ENCODE data around the gene TFCP2L1.
"Not testable (repeated sequence)": the region's sequence is repeated elsewhere in the genome, so short reads cannot be mapped to it uniquely, and the experiment has no call there.

The TFCP2L1 gene

DNA sequence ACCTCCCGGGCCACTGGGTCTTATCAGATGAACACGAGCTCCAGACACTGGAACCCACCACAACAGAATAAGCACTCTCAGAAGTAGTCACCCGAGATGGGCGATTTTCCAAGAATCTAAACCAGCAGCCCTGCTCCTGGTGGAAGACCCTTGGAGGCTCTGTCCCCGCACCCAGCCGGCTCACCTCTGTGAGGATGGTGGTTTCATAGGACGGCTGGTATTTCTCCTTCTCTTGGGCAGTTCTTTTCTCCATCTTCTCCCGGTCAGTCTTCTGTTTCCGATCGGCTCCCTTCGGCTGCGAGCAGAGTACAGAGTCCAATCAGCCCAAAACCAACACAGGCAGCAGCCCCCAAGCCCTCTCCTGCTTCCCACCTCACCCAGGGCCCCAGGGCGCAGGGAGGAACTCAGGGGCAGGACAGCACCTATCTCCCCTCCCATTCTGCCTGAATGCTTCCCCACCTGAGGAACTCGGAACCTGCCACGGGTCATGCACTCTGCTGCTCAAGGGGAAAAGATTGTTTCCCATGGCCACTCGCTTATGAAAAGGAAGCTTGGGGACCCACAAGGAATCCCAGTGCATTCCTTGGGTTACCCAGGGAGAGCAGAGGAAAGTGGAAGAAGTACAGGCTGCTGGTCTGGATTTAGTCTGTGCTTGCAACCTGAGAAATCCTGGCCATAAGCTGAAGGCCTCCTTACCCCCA lies 42.7 kb downstream of the TFCP2L1 start:
- DNase-seq (ENCODE audit: low read depth), result no peak

DNA sequence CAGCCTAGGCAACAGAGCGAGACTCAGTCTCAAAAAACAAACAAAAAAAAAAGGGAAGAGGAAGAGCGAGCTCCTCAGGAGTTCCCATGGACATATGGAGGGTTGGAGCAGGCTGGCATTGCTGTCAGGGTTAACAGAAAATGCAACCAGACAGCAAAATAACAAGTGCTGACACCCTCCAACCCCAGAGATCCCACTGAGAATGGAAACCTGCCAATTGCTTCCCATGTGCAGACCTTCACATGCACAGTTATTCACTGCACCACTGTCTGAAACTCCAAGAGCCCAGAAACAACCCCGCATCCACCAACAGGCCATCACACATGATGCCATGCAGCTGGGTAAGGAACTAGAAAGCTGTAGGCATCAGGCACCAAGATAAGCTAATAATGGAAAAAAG lies 43.5 kb downstream of the TFCP2L1 start:
- no peak for DNase-seq (ENCODE audit: low read depth)

DNA sequence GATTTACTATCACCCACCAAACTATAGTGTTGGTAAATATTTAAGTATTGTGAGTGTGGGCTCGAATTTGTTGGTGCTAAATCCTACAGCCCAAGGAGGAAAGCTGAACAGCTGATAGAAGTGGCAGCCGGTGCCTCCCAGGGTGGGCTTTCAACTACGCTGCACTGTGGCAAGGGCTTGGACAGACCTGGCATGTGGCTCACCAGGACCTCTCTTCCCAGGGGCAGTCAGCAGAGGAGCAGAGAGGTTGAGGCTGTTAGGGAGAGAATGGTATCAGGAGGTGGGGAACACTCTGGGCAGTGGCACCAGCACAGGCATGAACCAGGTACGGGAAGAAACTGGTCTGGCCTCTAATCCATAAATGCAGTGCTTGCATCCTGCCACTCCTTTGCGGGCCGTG lies 44.6 kb downstream of the TFCP2L1 start:
- DNase-seq (ENCODE audit: low read depth), result no peak

DNA sequence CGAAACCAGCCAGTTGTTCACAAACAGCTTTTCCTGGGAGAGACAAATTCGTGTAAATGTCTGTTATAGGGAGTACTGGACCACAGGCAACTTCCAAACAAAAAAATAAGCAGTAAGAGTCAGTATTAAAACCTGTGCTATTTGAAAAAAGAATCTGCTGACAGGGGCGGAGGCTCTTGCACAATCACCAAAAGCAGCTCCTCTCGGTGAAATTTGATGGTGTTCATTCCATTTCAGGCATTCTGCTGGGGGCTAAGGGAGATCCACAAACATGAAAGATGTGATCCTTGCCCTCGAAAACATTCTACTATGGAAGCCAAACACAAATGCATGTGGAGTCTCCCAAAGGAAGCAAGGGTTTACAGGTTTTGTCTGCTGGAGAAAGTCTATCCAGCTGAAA lies 45.0 kb downstream of the TFCP2L1 start:
- DNase-seq (ENCODE audit: low read depth), result no peak

DNA sequence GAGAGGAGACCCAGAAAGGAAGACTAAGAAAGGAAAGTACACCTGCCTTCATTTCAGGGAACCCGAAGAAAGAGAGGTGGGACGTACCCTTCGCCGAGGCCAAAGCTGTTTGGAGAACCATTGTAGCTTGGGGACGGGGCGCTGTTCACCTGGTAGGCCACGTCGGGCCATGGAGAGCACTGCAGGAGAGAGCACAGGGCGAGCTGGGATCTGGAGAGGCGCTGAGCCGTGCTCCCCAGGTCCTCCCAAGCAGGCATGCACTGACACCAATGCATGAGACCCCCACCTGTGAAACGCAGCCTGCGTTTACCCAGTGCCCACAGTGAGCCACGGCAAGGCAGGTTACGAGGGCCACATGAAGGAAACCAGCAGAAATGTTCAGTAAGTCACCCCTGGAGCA lies 45.5 kb downstream of the TFCP2L1 start:
- DNase-seq (ENCODE audit: low read depth), result no peak

DNA sequence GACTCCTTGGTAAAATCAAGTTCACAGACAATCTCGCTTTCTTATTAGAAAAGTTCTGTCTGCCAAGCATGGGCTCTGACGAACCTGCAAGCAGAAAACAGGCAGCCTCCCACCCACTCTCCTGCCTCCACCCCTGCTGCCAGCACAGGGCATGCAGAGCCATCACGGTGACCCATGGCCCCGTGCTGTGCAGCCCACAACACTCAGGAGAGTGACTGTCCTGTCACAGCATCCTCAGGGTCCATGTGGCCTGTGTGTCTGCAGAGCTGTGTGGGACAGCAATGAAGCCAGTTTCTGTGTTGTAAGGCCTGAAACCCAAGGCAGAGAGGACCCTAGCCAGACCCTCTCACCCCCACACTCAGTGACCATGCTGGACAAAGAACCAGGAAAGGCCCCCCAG lies 46.2 kb downstream of the TFCP2L1 start:
- no peak for DNase-seq (ENCODE audit: low read depth)

DNA sequence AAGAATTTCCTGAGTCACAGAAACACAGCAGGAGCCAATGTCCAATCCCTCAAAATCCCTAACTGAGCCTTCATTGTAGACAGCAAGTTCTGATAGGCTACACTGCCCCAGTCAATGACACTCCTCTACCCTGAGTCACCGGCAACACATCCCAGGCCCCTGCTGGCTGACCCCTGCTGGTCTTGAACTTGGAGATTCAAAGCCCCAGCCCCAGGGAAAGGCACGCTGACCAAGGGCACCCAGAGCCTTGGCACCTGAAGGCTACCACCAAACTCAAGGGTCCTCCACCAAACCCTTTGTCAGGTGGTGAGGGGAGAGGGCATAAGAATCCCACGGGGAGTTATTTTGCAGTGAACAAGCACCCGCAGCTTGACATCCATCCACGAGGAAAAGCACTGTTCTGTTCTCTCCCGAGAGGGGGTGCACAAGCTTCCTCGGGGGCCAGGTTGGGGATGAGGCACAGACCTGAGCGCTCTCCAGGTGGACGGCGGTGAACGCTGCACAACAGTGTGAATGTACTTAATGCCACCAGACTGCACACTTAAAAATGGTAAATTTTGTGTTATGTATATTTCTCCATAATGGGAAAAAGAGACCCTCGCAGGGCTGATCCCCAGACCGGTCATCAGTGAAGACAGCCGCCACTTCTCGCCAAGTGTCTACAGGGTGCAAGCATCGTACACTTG lies 46.9 kb downstream of the TFCP2L1 start:
- DNase-seq (ENCODE audit: low read depth), result no peak

DNA sequence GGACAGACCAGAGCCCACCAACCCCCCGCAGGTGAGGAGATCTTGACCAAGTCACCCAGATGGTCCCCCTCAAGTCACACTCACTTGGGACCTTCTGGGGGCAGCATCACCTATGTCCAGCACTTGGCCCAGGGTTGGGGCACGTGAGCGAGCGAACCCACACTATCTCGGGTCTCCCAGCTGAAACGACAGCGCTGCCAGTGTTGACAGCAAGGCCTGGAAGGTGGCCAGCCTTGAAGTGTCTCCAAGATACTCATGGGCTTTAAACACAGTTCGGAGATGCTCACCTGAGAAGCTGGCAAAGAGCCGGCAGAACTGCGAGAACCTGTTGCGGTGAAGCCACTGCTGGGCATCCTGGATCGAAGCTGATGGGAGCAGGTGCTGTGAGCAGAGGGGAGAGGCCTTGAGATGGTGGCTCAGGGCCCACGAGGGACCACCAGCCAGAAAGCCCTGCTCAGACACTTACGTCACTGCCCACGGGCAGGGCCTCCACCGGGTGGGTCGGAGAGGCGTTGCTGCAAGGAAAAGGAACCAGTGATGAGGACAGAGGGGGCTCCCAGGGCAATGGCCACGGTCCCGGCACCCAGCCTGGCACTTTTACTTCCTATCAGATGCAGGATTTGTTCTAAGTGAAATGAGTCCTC lies 47.5 kb downstream of the TFCP2L1 start:
- DNase-seq (ENCODE audit: low read depth), result no peak

DNA sequence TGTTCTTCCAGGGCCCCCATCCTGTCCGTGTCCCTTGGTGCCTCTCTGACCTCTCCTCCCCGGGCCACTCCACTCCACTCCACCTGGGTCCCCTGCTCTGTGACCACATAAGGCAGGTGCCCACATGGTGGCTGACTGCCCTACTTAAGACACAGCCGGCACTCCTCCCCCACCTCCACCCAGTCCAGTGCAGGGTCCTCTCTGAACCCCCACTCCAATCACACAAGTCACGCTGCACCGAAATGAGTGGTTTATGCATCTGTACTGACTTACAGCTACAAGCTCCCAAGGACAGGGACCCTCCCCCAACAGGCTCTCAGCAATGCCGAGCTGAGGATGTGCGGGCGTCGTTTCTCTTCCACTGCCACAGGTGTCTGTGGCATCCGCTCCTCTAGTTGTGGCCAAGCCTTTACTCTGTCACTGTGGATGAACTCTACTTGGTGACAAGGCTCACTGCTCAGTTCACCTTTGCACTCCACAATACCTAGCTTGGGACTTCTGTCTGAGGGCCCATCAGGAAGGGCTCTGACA lies 48.3 kb downstream of the TFCP2L1 start:
- no peak for DNase-seq (ENCODE audit: low read depth)

DNA sequence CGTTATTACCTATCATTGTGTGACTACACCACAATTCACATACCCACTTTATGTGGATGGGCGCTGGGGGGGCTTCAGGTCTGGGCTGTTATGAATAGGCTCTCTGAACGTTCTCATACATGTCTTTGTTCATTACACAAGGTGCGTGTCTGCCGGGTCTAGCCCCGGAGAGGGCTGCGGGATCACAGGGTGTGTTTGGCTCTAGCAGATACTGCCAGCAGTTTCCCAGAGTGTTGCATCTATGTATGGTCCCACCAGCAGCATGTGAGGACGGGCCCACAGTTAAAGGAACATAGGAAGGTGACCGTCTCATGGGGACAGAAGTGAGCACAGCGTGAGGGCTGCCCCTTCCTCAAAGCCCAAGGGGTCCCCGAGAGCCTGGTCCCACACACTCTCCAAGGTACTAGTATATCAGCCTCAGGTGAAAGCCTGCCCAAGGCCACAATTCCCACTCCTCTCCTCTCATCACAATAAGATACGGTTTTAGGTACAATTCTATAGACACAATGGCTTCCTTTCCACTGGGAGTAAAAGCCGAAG lies 48.8 kb downstream of the TFCP2L1 start:
- no peak for DNase-seq (ENCODE audit: low read depth)

DNA sequence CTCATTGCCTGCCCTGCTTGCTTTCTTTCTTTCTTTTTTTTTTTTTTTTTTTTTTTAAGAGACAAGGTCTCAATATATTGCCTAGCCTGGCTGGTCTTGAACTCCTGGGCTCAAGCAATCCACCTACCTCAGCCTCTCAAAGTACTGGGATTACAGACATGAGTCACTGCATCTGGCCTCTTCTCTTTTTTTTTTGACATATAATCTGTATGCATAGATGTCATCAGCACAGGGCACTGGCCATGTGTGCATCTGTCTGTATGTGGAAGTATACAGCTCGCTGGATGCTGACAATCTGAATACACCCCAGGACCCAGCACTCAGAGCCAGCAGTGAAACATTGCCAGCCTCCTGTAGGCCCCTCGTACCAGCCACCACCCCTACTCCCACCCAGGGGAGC lies 49.5 kb downstream of the TFCP2L1 start:
- DNase-seq (ENCODE audit: low read depth), result no peak

DNA sequence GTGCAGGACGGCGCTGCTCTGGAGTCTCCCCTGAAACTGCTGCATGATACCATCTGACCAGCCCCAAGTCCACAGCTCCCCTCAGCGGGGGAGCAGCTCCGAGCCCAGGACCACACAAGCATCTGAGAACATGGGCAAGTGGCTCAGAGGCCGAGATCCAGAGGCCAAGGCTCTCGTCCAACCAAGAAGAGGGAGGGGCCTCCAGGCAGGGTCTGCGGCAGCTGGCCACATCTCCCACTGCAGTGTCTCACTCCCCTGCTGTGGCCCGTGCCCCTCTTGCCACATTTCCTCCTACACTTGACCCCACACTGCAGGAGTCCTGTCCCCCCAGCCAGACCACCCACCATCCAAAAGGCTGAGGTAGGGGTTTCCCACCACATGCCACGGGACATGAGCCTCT lies 50.2 kb downstream of the TFCP2L1 start:
- DNase-seq (ENCODE audit: low read depth), result no peak

DNA sequence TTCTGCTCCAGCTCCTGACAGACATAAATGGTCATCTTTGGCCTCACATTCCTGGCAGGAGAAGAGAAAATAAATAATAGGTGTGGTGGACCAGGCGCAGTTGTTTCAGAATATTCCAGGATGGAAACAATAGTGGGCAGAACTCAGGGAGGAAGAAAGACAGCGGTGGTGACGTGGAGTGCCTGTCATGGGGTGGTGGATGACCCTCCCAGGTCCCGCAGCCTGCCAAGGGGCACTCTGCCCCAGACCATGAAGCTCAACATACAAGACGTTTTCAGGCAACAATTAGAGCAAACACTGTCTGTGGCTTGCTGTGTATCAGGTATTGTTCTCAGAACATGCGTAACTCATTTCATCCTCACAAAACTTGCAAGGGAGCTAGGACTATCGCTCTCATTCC lies 50.9 kb downstream of the TFCP2L1 start:
- no peak for DNase-seq (ENCODE audit: low read depth)

DNA sequence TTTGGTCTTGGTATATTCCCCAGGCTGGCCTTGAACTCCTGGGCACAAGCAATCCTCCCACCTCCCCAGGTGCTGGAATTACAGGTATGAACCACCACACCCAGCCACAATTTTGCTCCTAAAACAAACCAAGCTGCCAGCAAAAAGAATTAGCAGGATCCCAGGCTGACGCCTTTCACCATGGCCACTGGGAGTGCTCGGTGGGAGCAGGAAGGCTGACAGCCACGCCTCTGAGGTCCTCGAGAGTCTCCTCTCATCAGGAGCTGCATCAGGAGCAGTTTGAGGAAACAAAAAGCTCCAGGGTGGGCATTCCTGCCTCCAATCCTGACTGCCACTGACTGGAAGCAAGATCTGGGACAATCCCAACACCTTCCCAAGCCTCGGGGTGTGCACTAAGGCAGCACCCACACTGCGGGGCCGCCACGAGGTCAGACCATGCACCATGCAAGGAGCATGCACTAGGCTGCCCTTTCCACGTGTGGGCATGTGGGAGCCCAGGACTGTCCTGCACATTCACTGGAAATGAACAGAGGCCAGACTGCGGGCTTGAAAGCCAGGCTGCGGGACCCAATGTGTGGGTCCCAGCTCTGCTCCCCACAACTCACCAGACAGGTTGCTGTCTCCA lies 51.4 kb downstream of the TFCP2L1 start:
- DNase-seq (ENCODE audit: low read depth), result no peak

DNA sequence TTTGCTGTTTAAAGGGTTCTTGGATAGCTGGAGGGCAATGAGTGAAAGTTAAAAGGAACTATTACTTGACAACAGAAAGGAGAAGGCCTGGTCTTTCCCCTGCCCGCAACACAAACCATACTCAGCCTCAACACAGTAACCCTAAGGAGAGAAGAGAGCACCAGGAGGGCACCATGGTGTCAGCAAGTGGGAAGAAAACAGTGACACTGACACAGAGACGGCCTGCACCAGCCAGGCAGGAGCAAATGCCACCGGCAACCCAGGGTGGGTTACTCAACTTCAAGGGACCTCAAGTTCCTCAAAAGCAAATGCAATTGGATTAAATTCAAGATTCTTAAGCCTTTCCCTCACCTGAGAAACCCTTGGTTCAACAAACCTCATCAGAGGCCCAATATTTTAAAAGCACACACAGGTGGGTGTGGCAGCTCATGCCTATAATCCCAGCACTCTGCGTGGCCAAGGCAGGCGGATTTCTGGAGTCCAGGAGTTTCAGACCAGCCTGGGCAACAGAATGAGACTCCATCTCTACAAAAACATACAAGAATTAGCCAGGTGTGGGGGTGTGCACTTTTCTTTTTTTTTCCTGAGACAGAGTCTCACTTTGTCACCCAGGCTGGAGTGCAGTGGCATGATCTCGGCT lies 52.3 kb downstream of the TFCP2L1 start:
- no peak for DNase-seq (ENCODE audit: low read depth)

DNA sequence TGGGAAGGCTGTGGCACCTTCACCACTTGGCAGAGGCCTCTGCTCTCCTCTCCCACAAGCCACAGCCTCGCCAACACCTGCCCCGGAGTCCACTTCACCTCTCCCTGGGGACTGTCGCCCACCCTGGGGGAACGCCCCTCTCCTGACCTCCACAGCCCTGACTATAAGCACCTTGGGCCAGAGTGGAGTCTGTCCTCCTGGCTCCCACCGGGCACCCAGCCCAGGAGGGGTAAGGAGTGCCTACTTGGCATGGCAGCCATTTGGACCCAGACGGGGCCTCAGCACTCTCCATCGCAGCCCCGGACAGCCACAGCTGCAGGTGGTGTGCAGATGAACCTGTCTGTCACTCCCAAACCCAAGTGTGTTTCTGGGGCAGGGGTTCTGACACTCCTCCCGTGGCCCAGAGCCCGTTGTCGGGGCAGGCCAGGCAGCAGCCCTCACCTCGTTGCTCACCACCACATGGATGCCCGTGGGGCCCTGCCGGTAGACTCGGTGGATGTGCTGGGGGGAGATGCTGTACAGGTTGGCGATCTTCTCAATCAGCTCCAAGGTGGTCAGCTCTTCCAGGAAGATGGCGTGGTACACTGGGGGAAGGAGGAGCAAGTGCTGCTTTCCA lies 53.5 kb downstream of the TFCP2L1 start:
- DNase-seq (ENCODE audit: low read depth), result no peak

DNA sequence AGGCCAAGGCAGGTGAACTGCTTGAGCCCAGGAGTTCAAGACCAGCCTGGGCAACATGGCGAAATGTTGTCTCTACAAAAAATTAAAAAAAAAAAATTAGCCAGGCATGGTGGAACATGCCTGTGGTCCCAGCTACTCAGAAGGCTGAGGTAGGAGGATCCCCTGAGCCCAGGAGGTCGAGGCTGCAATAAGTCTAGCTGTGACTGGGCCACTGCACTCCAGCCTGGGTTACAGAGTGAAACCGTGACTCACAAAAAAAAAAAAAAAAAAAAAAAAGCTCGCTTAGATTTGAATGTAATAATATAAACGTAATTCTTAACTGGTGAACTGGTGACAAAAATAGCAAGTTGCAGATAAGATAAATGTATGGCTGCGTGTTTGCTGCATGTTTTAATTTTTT lies 56.5 kb downstream of the TFCP2L1 start:
- DNase-seq (ENCODE audit: low read depth), result no peak

DNA sequence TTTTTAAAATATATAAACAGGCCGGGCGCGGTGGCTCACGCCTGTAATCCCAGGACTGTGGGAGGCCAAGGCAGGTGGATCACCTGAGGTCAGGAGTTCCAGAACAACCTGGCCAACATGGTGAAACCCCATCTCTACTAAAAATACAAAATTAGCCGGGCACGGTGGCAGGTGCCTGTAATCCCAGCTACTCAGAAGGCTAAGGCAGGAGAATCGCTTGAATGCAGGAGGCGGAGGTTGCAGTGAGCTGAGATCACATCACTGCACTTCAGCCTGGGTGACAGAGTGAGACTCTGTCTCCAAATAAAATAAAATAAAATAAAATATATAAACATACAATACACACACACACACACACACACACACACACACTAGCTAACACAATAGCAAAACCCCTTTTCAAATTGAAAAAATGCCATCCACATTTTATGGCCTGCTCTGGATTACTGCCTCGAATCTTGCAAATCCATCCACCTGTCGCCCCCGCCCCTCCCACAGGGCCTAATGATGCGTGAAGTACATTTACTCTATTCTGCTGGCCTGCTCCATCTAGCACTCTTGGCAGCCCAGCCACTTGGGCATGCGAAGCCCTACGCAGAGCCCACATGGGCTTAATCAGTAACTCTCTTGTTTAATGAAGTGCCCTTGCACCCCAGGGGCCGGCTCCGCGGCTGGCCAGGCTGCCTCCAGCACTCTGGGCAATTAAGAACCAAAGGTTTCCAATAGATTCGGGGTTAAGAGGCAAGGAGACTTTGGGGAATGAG lies 57.4 kb downstream of the TFCP2L1 start:
- not testable (repeated sequence) for DNase-seq (ENCODE audit: low read depth)

DNA sequence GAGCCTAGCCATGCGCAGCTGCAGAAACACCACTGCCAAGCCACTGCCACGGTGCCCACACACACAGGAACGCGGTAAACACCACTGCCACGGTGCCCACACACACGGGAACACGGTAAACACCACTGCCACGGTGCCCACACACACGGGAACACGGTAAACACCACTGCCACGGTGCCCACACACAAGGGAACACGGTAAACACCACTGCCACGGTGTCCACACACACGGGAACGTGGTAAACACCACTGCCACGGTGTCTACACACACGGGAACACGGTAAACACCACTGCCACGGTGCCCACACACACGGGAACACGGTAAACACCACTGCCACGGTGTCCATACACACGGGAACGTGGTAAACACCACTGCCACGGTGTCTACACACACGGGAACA lies 59.3 kb downstream of the TFCP2L1 start:
- DNase-seq (ENCODE audit: low read depth), result not testable (repeated sequence)

DNA sequence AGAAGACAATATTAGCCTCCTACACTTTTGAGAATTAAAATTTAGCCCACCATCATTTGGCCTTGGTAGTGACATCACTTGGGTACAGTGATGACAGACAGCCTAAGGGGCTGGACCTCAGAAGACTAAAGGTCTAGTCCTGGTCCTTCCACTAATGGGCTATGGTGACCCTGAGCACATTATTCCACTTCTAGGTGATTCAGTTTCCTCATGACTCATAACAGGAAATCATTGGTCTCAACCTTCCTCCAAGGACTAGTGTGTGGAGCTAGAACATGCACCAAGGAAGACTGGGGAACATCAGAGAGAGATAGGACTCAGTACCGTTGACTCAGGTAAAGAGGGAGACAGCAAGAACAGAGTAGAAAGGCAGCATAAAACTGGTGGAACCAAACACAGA lies 64.0 kb downstream of the TFCP2L1 start:
- no peak for DNase-seq (ENCODE audit: low read depth)

DNA sequence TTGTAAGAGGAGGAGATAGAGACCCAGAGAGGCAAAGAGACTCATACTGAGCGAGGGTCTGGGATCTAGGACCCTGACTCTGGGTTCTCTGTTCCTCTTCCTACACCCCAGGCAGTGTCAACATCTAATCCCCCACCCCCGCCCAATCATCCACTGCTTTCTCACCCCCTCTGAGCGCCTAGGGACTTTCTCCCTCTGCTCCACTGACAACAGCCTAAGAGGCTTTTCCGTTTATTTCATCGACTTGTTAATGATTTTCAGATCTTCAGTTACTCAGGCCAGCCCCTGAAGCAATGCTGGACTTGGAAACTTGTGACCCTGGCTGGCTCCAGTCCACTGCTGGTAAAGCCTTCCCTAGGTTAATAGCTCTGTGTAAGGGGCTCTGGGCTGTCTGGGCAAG lies 65.1 kb downstream of the TFCP2L1 start:
- no peak for DNase-seq (ENCODE audit: low read depth)

Data from stimulated activated CD8-positive, alpha-beta memory T cell treated with anti-CD3 and anti-CD28 coated beads, Interleukin-12 subunit alpha, Interleukin-12 subunit beta, amount 100 ng/mL, for 1 hour (primary cell).